GM12865 (cell line): ENCODE measurements around the gene PPP1R12B.
"Not testable (repeated sequence)": the region's sequence is repeated elsewhere in the genome, so short reads cannot be mapped to it uniquely, and the experiment has no call there.

Experiments
- DNase-seq: peaks from one replicate; pipeline ENCODE4 v3.0.0; 2010; ENCODE audit warnings: low read depth
- H3K4me3 ChIP-seq: 2 replicates; pipeline ENCODE4 v1.5.1; 2011; ENCODE audit warnings: mild to moderate bottlenecking, low read depth, low read length, control low read depth
- TF ChIP-seq, protein P1 (sequence below): IDR thresholded peaks from 2 replicates; pipeline ENCODE4 v1.5.1; 2011; ENCODE audit warnings: low read length, control low read depth, low read depth, inconsistent platforms; ENCODE audit not compliant: insufficient read depth; ENCODE audit errors: missing control alignments

Gene PPP1R12B

DNA sequence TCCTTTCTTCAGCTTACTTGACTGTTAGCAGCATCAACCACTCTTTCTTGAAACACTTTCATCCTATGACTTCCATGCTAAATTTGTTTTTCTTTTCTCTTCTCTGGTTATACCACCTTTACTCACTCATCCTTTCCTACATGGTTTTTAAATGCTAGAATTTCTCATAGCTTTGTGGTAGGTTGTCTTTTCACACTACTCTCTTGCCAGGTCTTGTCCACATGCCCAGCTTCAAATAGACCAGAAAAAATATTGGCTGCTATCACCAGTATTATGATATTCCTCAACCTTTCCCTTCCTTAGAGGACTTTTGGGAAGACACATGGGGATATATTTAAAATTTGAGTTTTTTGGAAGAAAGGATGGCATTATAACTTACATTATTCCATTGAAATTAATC is 48.8 kb downstream of the PPP1R12B start:
- no peak for DNase-seq
- no peak overlapping the region for H3K4me3 ChIP-seq
- TF ChIP-seq, protein P1, sequence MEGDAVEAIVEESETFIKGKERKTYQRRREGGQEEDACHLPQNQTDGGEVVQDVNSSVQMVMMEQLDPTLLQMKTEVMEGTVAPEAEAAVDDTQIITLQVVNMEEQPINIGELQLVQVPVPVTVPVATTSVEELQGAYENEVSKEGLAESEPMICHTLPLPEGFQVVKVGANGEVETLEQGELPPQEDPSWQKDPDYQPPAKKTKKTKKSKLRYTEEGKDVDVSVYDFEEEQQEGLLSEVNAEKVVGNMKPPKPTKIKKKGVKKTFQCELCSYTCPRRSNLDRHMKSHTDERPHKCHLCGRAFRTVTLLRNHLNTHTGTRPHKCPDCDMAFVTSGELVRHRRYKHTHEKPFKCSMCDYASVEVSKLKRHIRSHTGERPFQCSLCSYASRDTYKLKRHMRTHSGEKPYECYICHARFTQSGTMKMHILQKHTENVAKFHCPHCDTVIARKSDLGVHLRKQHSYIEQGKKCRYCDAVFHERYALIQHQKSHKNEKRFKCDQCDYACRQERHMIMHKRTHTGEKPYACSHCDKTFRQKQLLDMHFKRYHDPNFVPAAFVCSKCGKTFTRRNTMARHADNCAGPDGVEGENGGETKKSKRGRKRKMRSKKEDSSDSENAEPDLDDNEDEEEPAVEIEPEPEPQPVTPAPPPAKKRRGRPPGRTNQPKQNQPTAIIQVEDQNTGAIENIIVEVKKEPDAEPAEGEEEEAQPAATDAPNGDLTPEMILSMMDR, result no peak

DNA sequence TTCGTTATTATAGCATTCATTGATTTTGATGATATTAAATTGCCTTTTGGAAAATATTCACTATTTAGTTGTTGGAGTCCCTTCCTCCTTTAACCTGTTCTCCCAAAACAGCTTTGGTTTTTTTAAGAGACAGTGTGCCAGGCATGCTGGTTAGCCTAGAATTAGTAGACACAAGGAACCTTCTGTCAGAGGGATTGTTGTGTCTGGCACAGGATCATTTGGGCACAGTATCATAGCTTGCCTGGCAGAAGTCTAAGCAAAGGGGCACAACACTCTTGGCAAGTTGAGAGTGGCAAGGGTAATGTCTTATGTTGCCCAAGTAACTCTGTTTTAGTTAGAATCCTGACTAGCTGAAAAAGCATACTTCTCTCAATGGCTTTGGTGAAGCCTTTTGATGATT is 49.9 kb downstream of the PPP1R12B start:
- H3K4me3 ChIP-seq, DNase-seq: not testable (repeated sequence)

DNA sequence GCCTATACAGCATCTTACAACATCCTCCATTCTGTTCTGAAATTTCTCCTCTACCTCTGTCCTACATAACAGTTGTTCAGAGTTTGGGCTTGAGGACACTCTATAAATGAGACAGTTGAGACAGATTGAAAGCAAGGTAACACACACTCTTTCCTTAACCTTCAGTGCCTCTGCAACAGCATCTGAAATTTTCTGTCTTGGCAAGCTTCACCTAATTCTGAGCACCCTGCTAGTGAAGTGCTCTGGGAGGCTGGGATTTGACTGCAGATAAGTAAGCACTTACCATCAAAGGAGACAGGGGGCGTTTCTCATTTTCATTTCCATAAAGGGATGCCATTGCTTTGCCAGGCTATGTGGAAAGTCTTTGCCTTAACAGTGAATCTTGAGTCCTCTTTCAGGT is 53.3 kb downstream of the PPP1R12B start:
- not testable (repeated sequence) for H3K4me3 ChIP-seq, DNase-seq

DNA sequence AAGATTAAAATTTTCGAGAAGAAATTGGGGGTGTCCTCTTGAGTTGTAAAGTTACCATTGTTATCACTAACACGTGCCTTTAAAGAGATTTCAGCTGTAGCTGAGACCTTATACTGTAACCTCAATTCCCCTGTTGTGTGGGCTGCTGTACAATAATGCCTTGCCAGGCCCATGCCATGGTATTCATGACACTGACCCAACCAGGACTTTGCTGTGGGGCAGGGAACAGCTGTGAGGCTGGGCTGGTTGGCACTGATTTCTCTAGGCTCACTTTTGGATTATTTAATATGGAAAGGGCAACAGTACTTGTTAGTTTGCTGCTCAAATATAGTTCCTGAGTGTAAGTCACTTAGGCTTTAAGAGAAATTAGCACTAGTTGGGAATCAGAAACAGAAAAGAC is 54.9 kb downstream of the PPP1R12B start:
- not testable (repeated sequence) for H3K4me3 ChIP-seq

DNA sequence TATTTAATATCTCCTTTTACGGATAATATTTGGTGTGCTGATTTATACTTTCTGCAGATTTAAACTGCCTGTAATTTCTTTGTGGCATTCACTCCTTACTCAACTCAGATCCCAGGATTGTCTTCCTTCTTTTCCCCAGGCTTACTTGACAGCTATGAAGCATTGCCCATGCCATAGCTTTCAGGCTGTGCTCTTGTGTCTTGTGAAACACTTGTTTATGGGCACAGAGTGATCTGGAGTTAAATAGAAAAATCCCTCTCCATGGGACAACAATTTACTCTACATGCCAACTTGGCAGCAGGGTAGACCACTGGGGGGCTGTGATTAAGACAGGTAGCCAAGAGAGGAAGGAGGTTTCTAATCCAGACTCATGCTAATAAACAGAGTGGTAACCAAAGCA is 57.4 kb downstream of the PPP1R12B start:
- TF ChIP-seq, protein P1, result no peak
- no peak overlapping the region for H3K4me3 ChIP-seq
- DNase-seq, result no peak

More for the DNA sequence above, 54.9 kb downstream of the PPP1R12B start:
- not testable (repeated sequence) for DNase-seq

DNA sequence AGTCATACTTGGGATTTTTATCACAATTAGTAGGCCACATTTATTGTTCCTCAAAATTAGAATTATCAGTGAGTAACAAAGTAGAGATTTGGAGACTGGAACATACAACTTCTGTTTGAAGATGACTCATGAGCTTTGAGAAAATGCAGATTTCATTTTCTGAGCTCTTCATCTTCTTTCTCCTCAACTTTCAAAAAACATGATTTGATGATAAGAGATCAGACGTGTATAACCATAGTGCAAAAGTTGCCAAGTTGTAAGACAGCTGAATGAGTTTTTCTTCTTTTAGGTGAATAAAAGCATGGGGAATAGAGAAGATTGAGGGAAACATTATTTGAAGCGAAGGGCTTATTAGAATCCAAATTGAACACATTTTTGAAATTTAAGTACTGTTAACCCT is 58.4 kb downstream of the PPP1R12B start:
- H3K4me3 ChIP-seq, DNase-seq: not testable (repeated sequence)

DNA sequence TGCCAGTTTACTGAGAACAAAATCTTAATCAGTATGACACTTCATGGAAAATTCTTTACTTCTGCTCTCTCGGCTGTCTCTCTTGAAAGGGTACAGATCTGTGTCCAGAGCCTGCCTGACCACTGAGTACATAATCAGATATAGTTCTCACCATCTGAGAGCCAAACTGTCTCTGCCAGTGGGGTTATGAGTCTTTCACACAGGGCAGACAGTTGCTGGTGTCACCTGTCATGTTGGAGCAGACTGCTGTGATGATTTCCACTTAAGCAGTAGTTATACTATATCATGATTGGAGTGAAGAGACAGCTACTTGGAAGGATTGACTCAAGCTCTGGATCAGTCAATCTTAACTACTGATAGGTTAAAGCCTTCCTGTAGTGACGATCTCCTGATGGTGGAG is 58.9 kb downstream of the PPP1R12B start:
- H3K4me3 ChIP-seq, DNase-seq: not testable (repeated sequence)

DNA sequence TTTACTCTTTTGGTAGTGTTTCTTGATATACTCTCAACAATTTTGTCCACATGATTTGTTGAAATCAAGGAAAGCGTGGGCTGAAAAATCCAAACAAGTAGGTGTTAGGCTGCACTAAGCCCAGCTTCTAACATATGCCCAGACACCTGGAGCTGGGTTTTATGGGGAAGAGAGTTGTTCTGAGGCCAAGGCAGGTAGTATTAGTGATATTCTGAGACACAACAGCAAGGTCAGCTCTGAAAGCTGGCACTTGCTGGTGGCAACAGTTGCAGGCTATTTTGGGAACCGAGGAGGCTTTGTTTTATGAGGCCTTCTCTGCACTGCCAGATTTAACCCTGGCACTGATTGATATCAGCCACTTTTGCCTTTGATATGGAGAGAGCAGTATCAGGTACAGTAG is 61.8 kb downstream of the PPP1R12B start:
- not testable (repeated sequence) for H3K4me3 ChIP-seq, DNase-seq

DNA sequence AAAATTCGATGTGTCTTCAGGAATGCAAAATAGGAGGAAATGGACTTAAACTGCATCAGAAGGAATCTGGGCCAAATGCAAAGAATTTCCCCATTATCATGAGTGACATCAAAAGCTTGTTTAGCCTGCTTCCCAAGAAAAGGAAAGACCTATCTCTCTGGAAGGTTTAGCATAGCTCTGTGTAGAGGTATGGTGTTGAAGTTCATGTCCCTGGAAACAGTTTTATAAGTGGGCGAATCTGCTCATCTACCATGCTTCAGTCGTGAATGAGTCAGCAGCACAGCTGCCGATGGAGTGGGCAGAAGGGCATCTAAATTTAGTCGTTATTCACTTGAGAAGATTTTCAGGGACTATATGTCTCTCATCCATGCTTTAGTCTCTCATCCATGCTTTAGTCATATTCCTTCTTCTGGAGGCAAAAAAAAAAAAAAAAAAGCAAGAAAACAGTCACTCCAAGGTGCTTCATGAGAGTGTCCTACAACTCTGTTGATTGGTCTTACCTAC is 62.4 kb downstream of the PPP1R12B start:
- H3K4me3 ChIP-seq, DNase-seq: not testable (repeated sequence)

DNA sequence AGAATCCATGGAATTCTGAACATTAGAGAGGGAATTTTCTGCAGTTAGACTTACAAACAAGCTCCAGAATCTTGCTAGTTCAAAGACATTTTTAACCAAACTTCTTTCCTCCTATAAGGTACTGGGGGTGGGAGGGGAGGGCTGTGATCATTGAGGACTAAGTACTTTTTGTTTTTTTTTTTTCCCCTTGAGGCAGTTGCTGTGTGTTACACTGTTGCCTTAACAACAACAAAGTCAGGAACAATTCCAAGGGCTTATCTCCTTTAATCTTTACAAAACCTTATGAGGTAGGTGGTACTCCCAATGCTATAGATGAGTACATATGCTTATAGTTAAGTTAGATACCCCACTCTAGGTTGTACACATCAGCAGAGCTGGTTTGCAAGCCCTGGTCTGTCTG is 62.9 kb downstream of the PPP1R12B start:
- DNase-seq, result no peak
- TF ChIP-seq, protein P1, result no peak
- no peak overlapping the region for H3K4me3 ChIP-seq

DNA sequence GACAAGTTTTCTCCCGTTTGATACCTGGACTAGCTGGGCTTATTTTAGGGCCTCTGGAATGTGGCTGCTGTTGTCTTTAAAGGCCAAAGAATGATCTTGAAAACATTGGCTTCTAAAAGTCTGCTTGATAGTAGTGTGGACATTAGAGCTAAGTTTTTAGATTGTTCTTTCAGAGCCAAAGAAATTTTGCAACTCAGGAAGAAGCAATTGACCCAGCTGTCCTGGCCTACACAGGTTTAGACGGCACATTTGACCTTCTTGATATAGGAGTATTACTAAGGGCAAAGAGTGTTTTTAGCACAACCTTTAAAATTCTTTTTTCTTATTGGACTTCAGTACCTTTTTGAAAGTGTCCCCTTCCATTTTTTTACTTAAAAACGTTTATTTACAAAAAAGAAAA is 63.9 kb downstream of the PPP1R12B start:
- DNase-seq, H3K4me3 ChIP-seq: not testable (repeated sequence)

DNA sequence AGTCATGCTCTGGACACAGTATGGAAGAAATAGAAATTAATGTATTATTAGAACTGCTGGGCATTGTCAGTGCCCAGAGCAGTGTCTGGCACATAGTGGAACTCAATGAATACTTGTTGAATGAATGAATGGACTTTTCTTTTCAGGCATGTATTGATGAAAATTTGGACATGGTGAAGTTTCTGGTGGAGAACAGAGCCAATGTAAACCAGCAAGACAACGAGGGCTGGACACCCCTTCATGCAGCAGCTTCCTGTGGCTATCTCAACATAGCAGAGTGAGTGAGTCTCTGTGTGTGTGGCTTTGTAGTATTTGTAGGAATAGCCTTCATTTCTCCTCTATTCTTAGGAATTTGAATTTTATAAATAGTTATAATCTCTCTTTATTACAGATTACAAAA is 68.1 kb downstream of the PPP1R12B start:
- TF ChIP-seq, protein P1, result no peak
- no peak overlapping the region for H3K4me3 ChIP-seq
- DNase-seq, result no peak

DNA sequence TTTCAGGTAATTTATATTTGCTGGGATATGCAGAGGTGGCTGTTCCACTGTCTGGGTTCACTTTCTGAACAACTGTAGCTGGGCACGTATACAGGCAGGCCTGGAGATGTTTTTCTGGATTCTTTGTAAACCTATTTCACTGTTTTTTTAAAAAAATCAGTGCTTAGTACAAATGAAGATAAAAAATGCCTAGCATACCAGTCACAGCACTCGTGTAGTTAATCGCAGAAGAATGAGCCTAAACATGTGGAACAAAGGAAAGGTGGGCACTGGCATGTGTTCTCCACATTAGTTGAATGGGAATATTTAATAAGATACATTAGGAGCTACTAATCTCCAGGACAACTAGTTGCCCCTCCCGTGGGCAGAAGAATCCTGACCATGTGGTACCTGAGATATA is 68.6 kb downstream of the PPP1R12B start:
- not testable (repeated sequence) for DNase-seq, H3K4me3 ChIP-seq

DNA sequence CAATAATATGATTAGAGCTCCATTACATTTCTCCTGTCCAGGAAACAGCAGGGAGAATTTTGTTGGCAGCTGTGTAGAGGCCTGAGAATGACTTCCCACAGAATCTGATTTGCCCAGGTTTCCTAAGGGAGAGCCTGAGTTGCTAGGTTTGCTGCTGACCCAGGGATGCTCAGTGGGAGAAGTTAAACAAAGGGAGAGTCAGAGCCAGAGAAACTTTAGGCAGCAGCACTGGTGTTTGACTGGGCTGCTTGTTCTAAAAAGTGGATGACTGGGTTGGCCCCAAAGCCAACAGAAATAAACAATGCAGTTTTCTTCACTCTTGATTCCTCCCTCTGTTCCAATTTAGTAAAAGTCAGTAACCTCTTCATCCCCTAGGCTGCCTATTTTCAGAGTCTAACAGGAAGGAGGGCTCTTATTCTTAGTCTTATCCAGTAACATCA is 69.3 kb downstream of the PPP1R12B start:
- DNase-seq, H3K4me3 ChIP-seq: not testable (repeated sequence)

DNA sequence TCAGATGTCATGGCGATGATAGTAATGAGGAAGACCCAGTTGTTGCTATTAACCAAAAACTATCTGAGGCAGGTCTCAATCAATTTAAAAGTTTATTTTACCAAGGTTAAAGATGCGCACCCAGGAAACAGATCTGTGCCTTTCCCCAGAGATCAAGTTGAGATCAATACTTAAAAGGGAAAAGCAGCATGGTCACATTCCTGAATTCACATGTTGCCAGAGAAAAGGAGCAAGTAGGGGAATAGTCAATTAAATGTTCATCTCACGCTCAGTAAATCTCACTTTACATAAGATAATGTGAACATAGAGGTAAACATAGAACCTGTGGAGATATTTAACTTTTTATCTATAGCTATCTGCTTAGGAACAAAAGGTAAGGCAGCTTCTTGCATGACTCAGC is 71.2 kb downstream of the PPP1R12B start:
- H3K4me3 ChIP-seq, DNase-seq: not testable (repeated sequence)
